ENCODE data around the gene ANKRD22. TPM values are rescaled to one million over a fixed set of nuclear protein-coding genes. Genes with fewer than 3 reads are reported as not detected.
"Not testable (repeated sequence)": the region's sequence is repeated elsewhere in the genome, so short reads cannot be mapped to it uniquely, and the experiment has no call there.

The ANKRD22 gene
- total and polyA plus RNA-seq, 9 donors = 0.11 to 0.44 (median 0.16) TPM; not detected in 4

GRCh38 chr10:88837632-88838031 lies 14.0 kb downstream of the ANKRD22 start:
- H3K27ac ChIP-seq (ENCODE audit: low read length); H3K9me3 ChIP-seq (replicated peaks; ENCODE audit: control insufficient read depth, low read depth, low read length); DNase-seq; H3K4me3 ChIP-seq (ENCODE audit: low read length); H3K36me3 ChIP-seq (ENCODE audit: control insufficient read depth, insufficient read depth, low read length); H3K4me1 ChIP-seq (ENCODE audit: control insufficient read depth, insufficient read depth, low read length); H3K27me3 ChIP-seq (ENCODE audit: control insufficient read depth, insufficient read depth, low read length): not testable (repeated sequence)

- no peak for DNase-seq
- H3K9me3 ChIP-seq (replicated peaks; ENCODE audit: control insufficient read depth, low read depth, low read length) = no peaks in the 10 kb centered on the region
- no CpG with 5 or more reads among the region's 2 CpGs for WGBS (ENCODE audit: insufficient coverage)
- no peaks in the 10 kb centered on the region for H3K36me3 ChIP-seq (ENCODE audit: control insufficient read depth, insufficient read depth, low read length)
- no peaks in the 10 kb centered on the region for H3K27me3 ChIP-seq (ENCODE audit: control insufficient read depth, insufficient read depth, low read length)
- no peak overlapping the region for H3K27ac ChIP-seq (ENCODE audit: low read length)
- H3K4me3 ChIP-seq (ENCODE audit: low read length) = no peak overlapping the region
- H3K4me1 ChIP-seq (ENCODE audit: control insufficient read depth, insufficient read depth, low read length) = no peaks in the 10 kb centered on the region
These were observed 15.8 kb downstream of the ANKRD22 start for GRCh38 chr10:88835910-88836221.

GRCh38 chr10:88835096-88835909 lies 16.3 kb downstream of the ANKRD22 start:
- Histone ChIP-seq H3K4me1 (ENCODE audit: control insufficient read depth, insufficient read depth, low read length) (no peaks in the 10 kb centered on the region), H3K4me3 (ENCODE audit: low read length) (no peak overlapping the region), H3K9me3 (replicated peaks; ENCODE audit: control insufficient read depth, low read depth, low read length) (no peaks in the 10 kb centered on the region), H3K27me3 (ENCODE audit: control insufficient read depth, insufficient read depth, low read length) (no peaks in the 10 kb centered on the region), H3K36me3 (ENCODE audit: control insufficient read depth, insufficient read depth, low read length) (no peaks in the 10 kb centered on the region), H3K27ac (ENCODE audit: low read length) (no peak overlapping the region)
- 0% methylated on average over 5 of the region's 10 CpGs for WGBS (ENCODE audit: insufficient coverage)
- peak; percentile 93 for DNase-seq

GRCh38 chr10:88833723-88834122 lies 17.9 kb downstream of the ANKRD22 start:
- WGBS (ENCODE audit: insufficient coverage) = 40% methylated on average over 1 of the region's 2 CpGs
- no peak for DNase-seq
- no peaks in the 10 kb centered on the region for H3K9me3 ChIP-seq (replicated peaks; ENCODE audit: control insufficient read depth, low read depth, low read length)
- no peak overlapping the region for H3K27ac ChIP-seq (ENCODE audit: low read length)
- H3K27me3 ChIP-seq (ENCODE audit: control insufficient read depth, insufficient read depth, low read length) = no peaks in the 10 kb centered on the region
- H3K4me3 ChIP-seq (ENCODE audit: low read length) = no peak overlapping the region
- H3K36me3 ChIP-seq (ENCODE audit: control insufficient read depth, insufficient read depth, low read length) = no peaks in the 10 kb centered on the region
- H3K4me1 ChIP-seq (ENCODE audit: control insufficient read depth, insufficient read depth, low read length) = no peaks in the 10 kb centered on the region

- Histone ChIP-seq H3K27me3 (ENCODE audit: control insufficient read depth, insufficient read depth, low read length) (no peaks in the 10 kb centered on the region), H3K4me3 (ENCODE audit: low read length) (no peak overlapping the region), H3K36me3 (ENCODE audit: control insufficient read depth, insufficient read depth, low read length) (no peaks in the 10 kb centered on the region), H3K27ac (ENCODE audit: low read length) (no peak overlapping the region), H3K4me1 (ENCODE audit: control insufficient read depth, insufficient read depth, low read length) (no peaks in the 10 kb centered on the region), H3K9me3 (replicated peaks; ENCODE audit: control insufficient read depth, low read depth, low read length) (no peaks in the 10 kb centered on the region)
- no CpG with 5 or more reads among the region's 2 CpGs for whole genome bisulfite sequencing (ENCODE audit: insufficient coverage)
- DNase-seq = no peak
These were observed 18.5 kb downstream of the ANKRD22 start for GRCh38 chr10:88833156-88833555.

- H3K9me3 ChIP-seq (replicated peaks; ENCODE audit: control insufficient read depth, low read depth, low read length) = no peaks in the 10 kb centered on the region
- no peak for DNase-seq
- H3K4me1 ChIP-seq (ENCODE audit: control insufficient read depth, insufficient read depth, low read length) = no peaks in the 10 kb centered on the region
- H3K36me3 ChIP-seq (ENCODE audit: control insufficient read depth, insufficient read depth, low read length) = no peaks in the 10 kb centered on the region
- H3K27ac ChIP-seq (ENCODE audit: low read length) = no peak overlapping the region
- H3K27me3 ChIP-seq (ENCODE audit: control insufficient read depth, insufficient read depth, low read length) = no peaks in the 10 kb centered on the region
- H3K4me3 ChIP-seq (ENCODE audit: low read length) = no peak overlapping the region
These were observed 19.3 kb downstream of the ANKRD22 start for GRCh38 chr10:88832376-88832775.

DNA sequence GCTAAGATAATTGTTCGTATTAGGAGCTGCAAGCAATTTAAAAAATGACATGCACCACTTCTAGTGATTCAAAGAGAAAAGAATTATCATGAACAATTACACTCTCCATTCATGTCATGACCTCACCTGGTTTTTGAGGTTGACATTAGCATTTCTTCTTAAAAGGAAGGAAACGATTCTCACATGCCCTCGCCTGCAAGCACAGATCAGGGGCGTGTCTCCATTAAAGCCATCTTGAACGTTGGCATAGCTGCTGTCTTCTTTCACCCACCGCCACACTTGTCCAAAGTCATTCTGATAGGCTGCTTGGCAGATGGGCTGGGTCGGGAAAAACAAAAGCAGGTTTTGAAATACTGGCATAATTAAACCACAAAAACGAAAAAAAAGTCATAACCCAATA lies 19.9 kb downstream of the ANKRD22 start:
- no peak overlapping the region for H3K4me3 ChIP-seq (ENCODE audit: low read length)
- no peaks in the 10 kb centered on the region for H3K4me1 ChIP-seq (ENCODE audit: control insufficient read depth, insufficient read depth, low read length)
- 64% methylated on average over 4 of the region's 8 CpGs for WGBS (ENCODE audit: insufficient coverage)
- H3K27me3 ChIP-seq (ENCODE audit: control insufficient read depth, insufficient read depth, low read length) = no peaks in the 10 kb centered on the region
- H3K36me3 ChIP-seq (ENCODE audit: control insufficient read depth, insufficient read depth, low read length) = no peaks in the 10 kb centered on the region
- no peak overlapping the region for H3K27ac ChIP-seq (ENCODE audit: low read length)
- no peaks in the 10 kb centered on the region for H3K9me3 ChIP-seq (replicated peaks; ENCODE audit: control insufficient read depth, low read depth, low read length)
- DNase-seq = no peak

GRCh38 chr10:88830643-88831268 lies 20.9 kb downstream of the ANKRD22 start:
- no peaks in the 10 kb centered on the region for H3K4me1 ChIP-seq (ENCODE audit: control insufficient read depth, insufficient read depth, low read length)
- 57% methylated on average over 5 of the region's 9 CpGs for WGBS (ENCODE audit: insufficient coverage)

GRCh38 chr10:88828310-88828709 lies 23.3 kb downstream of the ANKRD22 start:
- H3K36me3 ChIP-seq (ENCODE audit: control insufficient read depth, insufficient read depth, low read length) = no peaks in the 10 kb centered on the region
- no CpG with 5 or more reads among the region's 1 CpG for WGBS (ENCODE audit: insufficient coverage)
- H3K4me3 ChIP-seq (ENCODE audit: low read length) = no peak overlapping the region
- no peak for DNase-seq
- H3K9me3 ChIP-seq (replicated peaks; ENCODE audit: control insufficient read depth, low read depth, low read length) = no peaks in the 10 kb centered on the region
- H3K4me1 ChIP-seq (ENCODE audit: control insufficient read depth, insufficient read depth, low read length) = no peaks in the 10 kb centered on the region
- no peaks in the 10 kb centered on the region for H3K27me3 ChIP-seq (ENCODE audit: control insufficient read depth, insufficient read depth, low read length)
- no peak overlapping the region for H3K27ac ChIP-seq (ENCODE audit: low read length)

More at GRCh38 chr10:88830643-88831268, 20.9 kb downstream of the ANKRD22 start:
- Histone ChIP-seq H3K36me3 (ENCODE audit: control insufficient read depth, insufficient read depth, low read length) (no peaks in the 10 kb centered on the region), H3K27me3 (ENCODE audit: control insufficient read depth, insufficient read depth, low read length) (no peaks in the 10 kb centered on the region), H3K9me3 (replicated peaks; ENCODE audit: control insufficient read depth, low read depth, low read length) (no peaks in the 10 kb centered on the region), H3K27ac (ENCODE audit: low read length) (no peak overlapping the region), H3K4me3 (ENCODE audit: low read length) (no peak overlapping the region)
- no peak for DNase-seq

GRCh38 chr10:88827671-88828070 lies 24.0 kb downstream of the ANKRD22 start:
- DNase-seq = no peak
- Histone ChIP-seq H3K27ac (ENCODE audit: low read length) (no peak overlapping the region), H3K36me3 (ENCODE audit: control insufficient read depth, insufficient read depth, low read length) (no peaks in the 10 kb centered on the region), H3K9me3 (replicated peaks; ENCODE audit: control insufficient read depth, low read depth, low read length) (no peaks in the 10 kb centered on the region), H3K27me3 (ENCODE audit: control insufficient read depth, insufficient read depth, low read length) (no peaks in the 10 kb centered on the region), H3K4me3 (ENCODE audit: low read length) (no peak overlapping the region), H3K4me1 (ENCODE audit: control insufficient read depth, insufficient read depth, low read length) (no peaks in the 10 kb centered on the region)
- no CpG with 5 or more reads among the region's 2 CpGs for WGBS (ENCODE audit: insufficient coverage)

All from muscle of leg (tissue), 11 donors.